Endodermal cell (in vitro differentiated cells): ENCODE results near the gene EIF4G3. TPM values are rescaled to one million over a fixed set of nuclear protein-coding genes. Genes with fewer than 3 reads are reported as not detected.
A peak's percentile ranks its signal among the peaks of the same experiment; 100 is the strongest.

Source experiments
- DNase-seq: peaks from one replicate; pipeline ENCODE4 v3.0.0-alpha.2; 2017
- H3K27ac ChIP-seq: 2 replicates; pipeline ENCODE4 v1.5.1; 2013; ENCODE audit warnings: mild to moderate bottlenecking, low read depth, low read length, moderate library complexity
- H3K27me3 ChIP-seq: 2 replicates; pipeline ENCODE4 v1.6.1; 2013; ENCODE audit warnings: mild to moderate bottlenecking, low read length, moderate library complexity; ENCODE audit not compliant: insufficient read depth, control insufficient read depth, poor library complexity, severe bottlenecking
- H3K36me3 ChIP-seq: 2 replicates; pipeline ENCODE4 v1.7.0; 2013; ENCODE audit warnings: mild to moderate bottlenecking, low read length, moderate library complexity; ENCODE audit not compliant: control insufficient read depth, insufficient read depth
- H3K4me1 ChIP-seq: one replicate; pipeline ENCODE4 v1.7.0; 2013; ENCODE audit warnings: low read length; ENCODE audit not compliant: control insufficient read depth, insufficient read depth
- H3K4me3 ChIP-seq: 2 replicates; pipeline ENCODE4 v1.5.1; 2013; ENCODE audit warnings: mild to moderate bottlenecking, low read length, moderate library complexity
- H3K9ac ChIP-seq: 2 replicates; pipeline ENCODE4 v1.6.1; 2013; ENCODE audit warnings: mild to moderate bottlenecking, low read length, moderate library complexity; ENCODE audit not compliant: poor library complexity, severe bottlenecking; ENCODE audit errors: extremely low read depth
- H3K9me3 ChIP-seq: 2 replicates; pipeline ENCODE4 v1.6.1; 2013; ENCODE audit warnings: mild to moderate bottlenecking, low read length, moderate library complexity; ENCODE audit not compliant: control insufficient read depth
- H3K27ac Mint-ChIP-seq: 2 replicates; pipeline ENCODE4 v1.8.0; 2020; ENCODE audit warnings: mixed read lengths
- H3K27me3 Mint-ChIP-seq: 2 replicates; pipeline ENCODE4 v1.8.0; 2021; ENCODE audit warnings: mild to moderate bottlenecking, mixed read lengths; ENCODE audit not compliant: insufficient read depth
- H3K36me3 Mint-ChIP-seq: 2 replicates; pipeline ENCODE4 v1.8.0; 2020; ENCODE audit warnings: low read depth, mixed read lengths
- H3K4me1 Mint-ChIP-seq: 2 replicates; pipeline ENCODE4 v1.8.0; 2020; ENCODE audit warnings: mixed read lengths
- H3K4me3 Mint-ChIP-seq: 2 replicates; pipeline ENCODE4 v1.8.0; 2020; ENCODE audit warnings: mild to moderate bottlenecking, moderate library complexity, mixed read lengths
- H3K9me3 Mint-ChIP-seq: 2 replicates; pipeline ENCODE4 v1.8.0; 2020; ENCODE audit warnings: mild to moderate bottlenecking, mixed read lengths
- WGBS, 2 experiments: methylation state at CpG; one replicate each; pipeline versions ENCODE4 v1.1.5 to v1.1.7; 2013; ENCODE audit warnings: missing lambda C conversion rate in 2 of 2, mixed read lengths in 1 of 2; ENCODE audit not compliant: insufficient coverage in 1 of 2, insufficient read length in 1 of 2; 5-methylcytosine and 5-hydroxymethylcytosine counted together
- total RNA-seq, 2 donors: library from RNA; stranded (reverse); fragmentation: NEBNext Ultra II Directional in 1 of 2; extraction: Animal tissue kit (Norgen Biotek cat#: 25700) in 1 of 2; gene quantifications; 2 replicates in 1 of 2; 3 replicates in 1 of 2; pipeline ENCODE4 v1.2.1, GENCODE V29; 2021
- TF ChIP-seq, protein P1 (sequence below): fragments of 200-600 bp; sonication (generic); conservative IDR thresholded peaks from 2 replicates; pipeline ENCODE4 v1.5.0; 2021; ENCODE audit warnings: antibody characterized with exemption, mild to moderate bottlenecking

The EIF4G3 gene
- total RNA-seq, 2 donors from 2014 or later, result 101 to 103 TPM

GRCh38 chr1:20981915-20982314 is 194.8 kb downstream of the EIF4G3 start:
- no peaks in the 10 kb centered on the region for H3K9me3 ChIP-seq
- Mint-ChIP-seq H3K4me3 (no peak overlapping the region), H3K27me3 (no peaks in the 10 kb centered on the region), H3K4me1 (no peaks in the 10 kb centered on the region), H3K36me3 (peaks cover 14% of the 10 kb centered on the region), H3K9me3 (no peaks in the 10 kb centered on the region), H3K27ac (no peak overlapping the region)
- no peak overlapping the region for H3K4me3 ChIP-seq
- DNase-seq, result no peak
- no peaks in the 10 kb centered on the region for H3K4me1 ChIP-seq
- H3K9ac ChIP-seq, result no peak overlapping the region
- no peaks in the 10 kb centered on the region for H3K27me3 ChIP-seq
- H3K27ac ChIP-seq, result no peak overlapping the region
- peaks cover 30% of the 10 kb centered on the region for H3K36me3 ChIP-seq
- TF ChIP-seq, protein P1, sequence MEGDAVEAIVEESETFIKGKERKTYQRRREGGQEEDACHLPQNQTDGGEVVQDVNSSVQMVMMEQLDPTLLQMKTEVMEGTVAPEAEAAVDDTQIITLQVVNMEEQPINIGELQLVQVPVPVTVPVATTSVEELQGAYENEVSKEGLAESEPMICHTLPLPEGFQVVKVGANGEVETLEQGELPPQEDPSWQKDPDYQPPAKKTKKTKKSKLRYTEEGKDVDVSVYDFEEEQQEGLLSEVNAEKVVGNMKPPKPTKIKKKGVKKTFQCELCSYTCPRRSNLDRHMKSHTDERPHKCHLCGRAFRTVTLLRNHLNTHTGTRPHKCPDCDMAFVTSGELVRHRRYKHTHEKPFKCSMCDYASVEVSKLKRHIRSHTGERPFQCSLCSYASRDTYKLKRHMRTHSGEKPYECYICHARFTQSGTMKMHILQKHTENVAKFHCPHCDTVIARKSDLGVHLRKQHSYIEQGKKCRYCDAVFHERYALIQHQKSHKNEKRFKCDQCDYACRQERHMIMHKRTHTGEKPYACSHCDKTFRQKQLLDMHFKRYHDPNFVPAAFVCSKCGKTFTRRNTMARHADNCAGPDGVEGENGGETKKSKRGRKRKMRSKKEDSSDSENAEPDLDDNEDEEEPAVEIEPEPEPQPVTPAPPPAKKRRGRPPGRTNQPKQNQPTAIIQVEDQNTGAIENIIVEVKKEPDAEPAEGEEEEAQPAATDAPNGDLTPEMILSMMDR, result peak; percentile 26

DNA sequence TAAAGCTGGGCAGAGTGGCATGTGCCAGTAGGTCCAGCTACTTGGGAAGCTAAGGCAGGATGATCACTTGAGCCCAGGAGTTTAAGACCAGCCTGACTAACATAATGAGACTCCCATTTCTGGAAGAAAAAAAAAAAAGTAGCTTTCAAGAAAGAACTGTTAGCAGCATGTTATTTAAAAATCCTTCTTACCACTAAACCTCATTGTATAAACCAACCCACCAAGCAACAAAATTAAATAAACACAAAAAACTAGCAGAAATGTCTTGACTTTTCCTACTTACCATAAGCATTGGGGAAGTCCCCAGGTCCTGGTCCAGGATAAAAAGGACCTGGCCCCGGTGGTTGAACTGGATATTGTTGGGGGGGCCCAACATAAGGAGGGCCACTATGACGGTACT is 196.6 kb downstream of the EIF4G3 start:
- peaks cover 14% of the 10 kb centered on the region for H3K36me3 Mint-ChIP-seq
- Histone ChIP-seq H3K4me1 (no peaks in the 10 kb centered on the region), H3K36me3 (peaks cover 30% of the 10 kb centered on the region), H3K27ac (no peak overlapping the region), H3K27me3 (no peaks in the 10 kb centered on the region), H3K4me3 (no peak overlapping the region), H3K9me3 (no peaks in the 10 kb centered on the region), H3K9ac (no peak overlapping the region)
- peaks cover 2% of the 10 kb centered on the region for H3K4me1 Mint-ChIP-seq
- no peak for DNase-seq
- H3K27me3 Mint-ChIP-seq, result no peaks in the 10 kb centered on the region
- no peaks in the 10 kb centered on the region for H3K9me3 Mint-ChIP-seq
- H3K4me3 Mint-ChIP-seq, result no peak overlapping the region
- 93% methylated on average over 2 of the region's 2 CpGs; no CpG with 5 or more reads in 1 of the 2 experiments for WGBS, 2 experiments
- TF ChIP-seq, protein P1, result no peak
- H3K27ac Mint-ChIP-seq, result no peak overlapping the region

GRCh38 chr1:20978413-20978812 is 198.3 kb downstream of the EIF4G3 start:
- Histone ChIP-seq H3K9me3 (no peaks in the 10 kb centered on the region), H3K4me1 (no peaks in the 10 kb centered on the region), H3K27me3 (no peaks in the 10 kb centered on the region), H3K4me3 (no peak overlapping the region), H3K36me3 (peaks cover 34% of the 10 kb centered on the region), H3K27ac (no peak overlapping the region), H3K9ac (no peak overlapping the region)
- TF ChIP-seq, protein P1, result no peak
- Mint-ChIP-seq H3K4me3 (no peak overlapping the region), H3K4me1 (peaks cover 7% of the 10 kb centered on the region), H3K9me3 (no peaks in the 10 kb centered on the region), H3K27me3 (no peaks in the 10 kb centered on the region), H3K27ac (no peak overlapping the region), H3K36me3 (peaks cover 15% of the 10 kb centered on the region)
- 100% methylated on average over 2 of the region's 2 CpGs; no CpG with 5 or more reads in 1 of the 2 experiments for whole genome bisulfite sequencing, 2 experiments
- DNase-seq, result no peak
